ENCODE results near the gene TMIE.

Gene TMIE

GRCh38 chr3:46711305-46711704, 10.1 kb downstream of the TMIE start:
- H2AFZ ChIP-seq (ENCODE audit: low read length, unreplicated experiment) = no peak overlapping the region
- peaks cover 3% of the 10 kb centered on the region for H3K4me1 ChIP-seq (ENCODE audit: control insufficient read depth, insufficient read depth, low read length, unreplicated experiment)
- H3K4me3 ChIP-seq (ENCODE audit: low read depth, low read length) = no peak overlapping the region
- H3K27ac ChIP-seq (ENCODE audit: low read depth, low read length) = no peak overlapping the region
- H3K79me2 ChIP-seq (ENCODE audit: control insufficient read depth, insufficient read depth, low read length, unreplicated experiment) = no peaks in the 10 kb centered on the region
- no peaks in the 10 kb centered on the region for H3K27me3 ChIP-seq (ENCODE audit: insufficient read depth, low read length)
- no peaks in the 10 kb centered on the region for H3K36me3 ChIP-seq (ENCODE audit: insufficient read depth, low read length)

- Histone ChIP-seq H3K79me2 (ENCODE audit: control insufficient read depth, insufficient read depth, low read length, unreplicated experiment) (no peaks in the 10 kb centered on the region), H3K4me1 (ENCODE audit: control insufficient read depth, insufficient read depth, low read length, unreplicated experiment) (no peaks in the 10 kb centered on the region), H3K27ac (ENCODE audit: low read depth, low read length) (no peak overlapping the region), H3K4me3 (ENCODE audit: low read depth, low read length) (no peak overlapping the region), H3K27me3 (ENCODE audit: insufficient read depth, low read length) (0 out of 2 replicates have a peak, but pooled peaks cover 1% of the 10 kb centered on the region), H3K36me3 (ENCODE audit: insufficient read depth, low read length) (no peaks in the 10 kb centered on the region), H2AFZ (ENCODE audit: low read length, unreplicated experiment) (no peak overlapping the region)
Observed at GRCh38 chr3:46711760-46712159, 10.6 kb downstream of the TMIE start.

GRCh38 chr3:46712191-46713049, 11.2 kb downstream of the TMIE start:
- H2AFZ ChIP-seq (ENCODE audit: low read length, unreplicated experiment) = no peak overlapping the region
- 0 out of 2 replicates have a peak, but pooled peaks cover 8% of the 10 kb centered on the region for H3K27me3 ChIP-seq (ENCODE audit: insufficient read depth, low read length)
- no peaks in the 10 kb centered on the region for H3K4me1 ChIP-seq (ENCODE audit: control insufficient read depth, insufficient read depth, low read length, unreplicated experiment)
- no peak overlapping the region for H3K27ac ChIP-seq (ENCODE audit: low read depth, low read length)
- H3K4me3 ChIP-seq (ENCODE audit: low read depth, low read length) = no peak overlapping the region
- no peaks in the 10 kb centered on the region for H3K79me2 ChIP-seq (ENCODE audit: control insufficient read depth, insufficient read depth, low read length, unreplicated experiment)
- H3K36me3 ChIP-seq (ENCODE audit: insufficient read depth, low read length) = no peaks in the 10 kb centered on the region

GRCh38 chr3:46713050-46713897, 12.1 kb downstream of the TMIE start:
- H3K27ac ChIP-seq (ENCODE audit: low read depth, low read length) = no peak overlapping the region

GRCh38 chr3:46713898-46714552, 12.8 kb downstream of the TMIE start:
- H3K27me3 ChIP-seq (ENCODE audit: insufficient read depth, low read length) = peaks cover 21% of the 10 kb centered on the region; the same call in 1 of the 2 replicates
- H3K4me1 ChIP-seq (ENCODE audit: control insufficient read depth, insufficient read depth, low read length, unreplicated experiment) = no peaks in the 10 kb centered on the region
- no peaks in the 10 kb centered on the region for H3K36me3 ChIP-seq (ENCODE audit: insufficient read depth, low read length)
- no peak overlapping the region for H3K27ac ChIP-seq (ENCODE audit: low read depth, low read length)
- no peak overlapping the region for H3K4me3 ChIP-seq (ENCODE audit: low read depth, low read length)
- H3K79me2 ChIP-seq (ENCODE audit: control insufficient read depth, insufficient read depth, low read length, unreplicated experiment) = no peaks in the 10 kb centered on the region
- no peak overlapping the region for H2AFZ ChIP-seq (ENCODE audit: low read length, unreplicated experiment)

More at GRCh38 chr3:46713050-46713897, 12.1 kb downstream of the TMIE start:
- Histone ChIP-seq H3K79me2 (ENCODE audit: control insufficient read depth, insufficient read depth, low read length, unreplicated experiment) (no peaks in the 10 kb centered on the region), H3K27me3 (ENCODE audit: insufficient read depth, low read length) (peaks cover 14% of the 10 kb centered on the region; the same call in 1 of the 2 replicates), H2AFZ (ENCODE audit: low read length, unreplicated experiment) (no peak overlapping the region), H3K4me1 (ENCODE audit: control insufficient read depth, insufficient read depth, low read length, unreplicated experiment) (no peaks in the 10 kb centered on the region), H3K36me3 (ENCODE audit: insufficient read depth, low read length) (no peaks in the 10 kb centered on the region), H3K4me3 (ENCODE audit: low read depth, low read length) (no peak overlapping the region)

GRCh38 chr3:46714728-46715506, 13.7 kb downstream of the TMIE start:
- H3K79me2 ChIP-seq (ENCODE audit: control insufficient read depth, insufficient read depth, low read length, unreplicated experiment) = no peaks in the 10 kb centered on the region
- H2AFZ ChIP-seq (ENCODE audit: low read length, unreplicated experiment) = no peak overlapping the region
- H3K4me1 ChIP-seq (ENCODE audit: control insufficient read depth, insufficient read depth, low read length, unreplicated experiment) = no peaks in the 10 kb centered on the region
- H3K27me3 ChIP-seq (ENCODE audit: insufficient read depth, low read length) = peaks cover 24% of the 10 kb centered on the region
- no peaks in the 10 kb centered on the region for H3K36me3 ChIP-seq (ENCODE audit: insufficient read depth, low read length)
- no peak overlapping the region for H3K27ac ChIP-seq (ENCODE audit: low read depth, low read length)
- H3K4me3 ChIP-seq (ENCODE audit: low read depth, low read length) = no peak overlapping the region

- Histone ChIP-seq H3K4me3 (ENCODE audit: low read depth, low read length) (no peak overlapping the region), H3K4me1 (ENCODE audit: control insufficient read depth, insufficient read depth, low read length, unreplicated experiment) (no peaks in the 10 kb centered on the region), H3K36me3 (ENCODE audit: insufficient read depth, low read length) (no peaks in the 10 kb centered on the region), H3K79me2 (ENCODE audit: control insufficient read depth, insufficient read depth, low read length, unreplicated experiment) (no peaks in the 10 kb centered on the region), H3K27me3 (ENCODE audit: insufficient read depth, low read length) (peaks cover 30% of the 10 kb centered on the region), H3K27ac (ENCODE audit: low read depth, low read length) (no peak overlapping the region), H2AFZ (ENCODE audit: low read length, unreplicated experiment) (no peak overlapping the region)
Observed at GRCh38 chr3:46715507-46716175, 14.4 kb downstream of the TMIE start.

GRCh38 chr3:46716461-46717441, 15.6 kb downstream of the TMIE start:
- Histone ChIP-seq H3K4me1 (ENCODE audit: control insufficient read depth, insufficient read depth, low read length, unreplicated experiment) (no peaks in the 10 kb centered on the region), H3K27ac (ENCODE audit: low read depth, low read length) (no peak overlapping the region), H2AFZ (ENCODE audit: low read length, unreplicated experiment) (no peak overlapping the region), H3K27me3 (ENCODE audit: insufficient read depth, low read length) (peaks cover 38% of the 10 kb centered on the region), H3K36me3 (ENCODE audit: insufficient read depth, low read length) (no peaks in the 10 kb centered on the region), H3K4me3 (ENCODE audit: low read depth, low read length) (no peak overlapping the region), H3K79me2 (ENCODE audit: control insufficient read depth, insufficient read depth, low read length, unreplicated experiment) (no peaks in the 10 kb centered on the region)
